Mucosa of rectum (tissue), 2 donors: ENCODE data around the gene GLP1R.

ENCODE experiments used
- H3K27ac ChIP-seq, 2 donors: one replicate each; pipeline ENCODE4 v1.7.0; 2013; ENCODE audit warnings: inconsistent platforms in 2 of 2, low read depth in 2 of 2, low read length in 2 of 2
- H3K27me3 ChIP-seq, 2 donors: one replicate each; pipeline ENCODE4 v1.7.0; 2013; ENCODE audit warnings: low read length in 2 of 2; ENCODE audit not compliant: control insufficient read depth in 2 of 2, insufficient read depth in 2 of 2
- H3K36me3 ChIP-seq, 2 donors: one replicate each; pipeline ENCODE4 v1.7.0; 2013; ENCODE audit warnings: low read length in 2 of 2; ENCODE audit not compliant: control insufficient read depth in 2 of 2, insufficient read depth in 2 of 2
- H3K4me1 ChIP-seq, 2 donors: one replicate each; pipeline ENCODE4 v1.7.0; 2013; ENCODE audit warnings: low read length in 2 of 2, mild to moderate bottlenecking in 1 of 2; ENCODE audit not compliant: control insufficient read depth in 2 of 2, insufficient read depth in 2 of 2
- H3K4me3 ChIP-seq, 2 donors: one replicate each; pipeline ENCODE4 v1.7.0; 2013; ENCODE audit warnings: low read length in 2 of 2
- H3K9ac ChIP-seq, 2 donors: one replicate each; pipeline ENCODE4 v1.7.0; 2013; ENCODE audit warnings: low read length in 2 of 2, low read depth in 1 of 2, mild to moderate bottlenecking in 1 of 2
- H3K9me3 ChIP-seq, 2 donors: one replicate each; pipeline ENCODE4 v1.7.0; 2013; ENCODE audit warnings: low read length in 2 of 2; ENCODE audit not compliant: control insufficient read depth in 2 of 2
- donor health status: healthy.
- donor health status: Normal muscosa, but diverticular disease.

Gene GLP1R

DNA sequence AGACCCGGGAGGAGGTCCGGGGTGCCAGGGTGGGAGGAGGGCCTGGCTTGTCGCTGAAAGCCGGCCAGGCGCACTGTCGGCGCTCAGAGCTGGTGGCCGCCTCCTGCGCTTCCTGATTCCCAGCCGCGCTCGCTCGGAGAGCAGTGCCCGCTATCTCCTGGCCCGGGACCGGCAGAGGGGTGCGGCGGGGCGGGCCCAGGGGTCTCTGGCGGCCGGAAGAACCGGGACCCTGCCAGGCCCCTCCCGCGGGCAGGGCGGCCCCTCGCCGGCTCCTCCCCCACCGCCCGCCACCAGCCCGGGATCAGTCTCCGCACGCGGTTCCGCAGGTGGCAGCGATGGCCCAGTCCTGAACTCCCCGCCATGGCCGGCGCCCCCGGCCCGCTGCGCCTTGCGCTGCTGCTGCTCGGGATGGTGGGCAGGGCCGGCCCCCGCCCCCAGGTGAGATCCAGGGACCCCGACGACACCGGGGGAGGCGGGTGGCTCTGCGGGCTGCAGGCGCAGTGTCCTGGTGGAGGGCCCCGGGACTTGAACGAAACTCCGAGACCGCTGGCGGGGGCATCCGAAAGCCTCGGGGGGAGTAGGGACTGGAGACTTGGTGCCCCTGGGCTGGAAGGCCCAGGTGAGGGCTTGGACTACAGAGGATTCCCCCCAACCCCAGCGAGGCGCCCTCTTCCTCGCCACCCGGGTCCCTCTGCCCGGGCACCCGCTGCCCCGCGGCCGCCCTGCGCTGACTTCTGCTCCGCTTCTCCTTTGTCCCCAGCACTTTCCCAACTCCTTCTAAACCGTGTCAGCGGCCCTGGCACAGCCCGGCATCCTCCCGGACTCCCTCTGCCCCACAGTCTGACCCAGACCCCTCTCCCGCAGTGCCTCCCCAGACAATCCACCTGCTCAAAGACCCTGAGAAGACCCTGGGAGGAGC, at the start of gene GLP1R:
Gene GLP1R, plus strand, starts transcription at position 301 of the 919 bp plus-strand sequence. Its CDS starts 60 bp downstream, at position 361.
- Histone ChIP-seq H3K4me1 (peaks cover 0 to 3% of the 10 kb centered on the region in 2 donors), H3K27me3 (peaks cover 27 to 28% of the 10 kb centered on the region in 2 donors), H3K4me3 (no peak within 1 kb of the TSS), H3K36me3 (no peaks in the 10 kb centered on the region), H3K9me3 (no peaks in the 10 kb centered on the region), H3K9ac (no peak within 1 kb of the TSS), H3K27ac (no peak within 1 kb of the TSS)

DNA sequence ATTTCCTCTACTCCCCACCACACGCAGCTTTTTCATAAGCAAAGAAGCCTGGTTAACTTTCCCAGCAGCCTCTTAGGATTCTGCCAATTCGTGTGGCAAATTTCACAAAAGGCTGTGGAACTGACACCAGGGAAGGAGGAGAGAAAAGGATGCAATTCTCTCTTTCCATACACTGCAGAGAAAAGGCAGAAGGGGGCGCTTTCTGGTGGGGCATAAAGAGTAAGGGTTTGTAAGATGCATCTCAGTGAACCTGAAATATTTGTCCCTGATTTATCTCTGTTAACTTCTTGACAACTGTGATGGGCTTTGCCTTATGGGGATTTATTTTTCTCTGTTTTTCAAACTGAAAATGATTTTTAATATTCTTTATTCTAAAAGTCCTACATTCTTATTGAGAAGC, 45.5 kb upstream of the GLP1R start:
- Histone ChIP-seq H3K36me3 (no peaks in the 10 kb centered on the region), H3K9me3 (no peaks in the 10 kb centered on the region), H3K4me1 (no peaks in the 10 kb centered on the region), H3K27ac (no peak overlapping the region), H3K27me3 (peaks cover 10 to 15% of the 10 kb centered on the region in 2 donors), H3K9ac (no peak overlapping the region), H3K4me3 (no peak overlapping the region)

DNA sequence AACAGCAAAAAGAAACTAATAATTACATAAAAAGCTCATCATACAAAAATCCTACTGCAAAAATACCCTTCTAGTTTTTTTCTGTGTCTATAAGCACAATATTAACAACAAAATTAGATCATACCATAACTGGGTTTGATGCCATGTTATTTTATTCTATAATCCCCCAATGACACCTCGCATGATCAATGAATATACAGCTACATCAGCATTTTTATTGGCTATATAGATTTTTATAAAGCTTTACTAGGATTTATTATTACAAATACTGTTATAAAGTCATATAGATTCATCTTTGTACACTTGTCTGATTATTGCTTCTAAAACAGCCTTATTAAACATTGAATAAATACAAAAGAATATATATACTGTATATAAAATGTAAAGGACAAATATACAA, 45.1 kb upstream of the GLP1R start:
- H3K4me3 ChIP-seq = no peak overlapping the region
- no peaks in the 10 kb centered on the region for H3K4me1 ChIP-seq
- no peaks in the 10 kb centered on the region for H3K36me3 ChIP-seq
- H3K9me3 ChIP-seq = no peaks in the 10 kb centered on the region
- no peak overlapping the region for H3K9ac ChIP-seq
- no peak overlapping the region for H3K27ac ChIP-seq
- H3K27me3 ChIP-seq = peaks cover 10 to 15% of the 10 kb centered on the region in 2 donors

DNA sequence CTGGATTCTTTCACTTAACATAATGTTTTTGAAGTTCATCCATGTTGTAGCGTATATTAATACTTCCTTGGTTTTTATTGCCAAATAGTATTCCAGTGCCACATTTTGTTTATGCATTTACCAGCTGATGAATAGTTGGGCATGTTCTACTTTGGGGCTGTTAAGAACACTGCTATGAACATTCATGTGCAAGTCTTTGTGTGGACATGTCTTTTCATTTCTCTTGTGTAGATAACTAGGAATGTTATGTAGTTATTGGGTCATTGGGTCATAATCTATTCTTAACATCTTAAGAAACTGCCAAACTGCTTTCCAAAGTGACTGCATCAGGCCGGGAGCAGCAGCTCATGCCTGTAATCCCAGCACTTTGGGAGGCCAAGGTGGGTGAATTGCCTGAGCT, 43.8 kb upstream of the GLP1R start:
- Histone ChIP-seq H3K4me1 (no peaks in the 10 kb centered on the region), H3K9ac (no peak overlapping the region), H3K36me3 (no peaks in the 10 kb centered on the region), H3K27ac (no peak overlapping the region), H3K4me3 (no peak overlapping the region), H3K27me3 (peaks cover 10% of the 10 kb centered on the region in 2 donors), H3K9me3 (no peaks in the 10 kb centered on the region)

DNA sequence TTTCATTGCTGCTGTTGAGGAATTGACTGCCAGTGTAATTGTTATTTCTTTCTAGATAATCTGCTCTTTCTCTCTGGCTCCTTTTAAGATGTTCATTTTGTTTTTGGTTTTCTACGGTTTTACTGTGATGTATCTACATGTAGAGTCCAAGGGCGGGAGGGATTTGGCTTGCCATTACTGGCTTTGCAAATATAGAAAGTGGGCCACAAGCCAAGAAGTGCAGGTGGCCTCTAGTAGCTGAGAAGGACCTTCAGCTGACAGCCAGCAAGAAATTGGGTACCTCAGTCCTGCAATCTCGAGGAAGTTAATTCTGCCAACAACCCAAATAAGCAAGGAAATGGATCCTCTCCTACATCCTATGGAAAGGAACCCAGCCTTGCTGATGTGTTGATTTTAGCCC, 42.8 kb upstream of the GLP1R start:
- Histone ChIP-seq H3K4me1 (no peaks in the 10 kb centered on the region), H3K9ac (no peak overlapping the region), H3K9me3 (no peaks in the 10 kb centered on the region), H3K27ac (no peak overlapping the region), H3K27me3 (peaks cover 7 to 8% of the 10 kb centered on the region in 2 donors), H3K36me3 (no peaks in the 10 kb centered on the region), H3K4me3 (no peak overlapping the region)

DNA sequence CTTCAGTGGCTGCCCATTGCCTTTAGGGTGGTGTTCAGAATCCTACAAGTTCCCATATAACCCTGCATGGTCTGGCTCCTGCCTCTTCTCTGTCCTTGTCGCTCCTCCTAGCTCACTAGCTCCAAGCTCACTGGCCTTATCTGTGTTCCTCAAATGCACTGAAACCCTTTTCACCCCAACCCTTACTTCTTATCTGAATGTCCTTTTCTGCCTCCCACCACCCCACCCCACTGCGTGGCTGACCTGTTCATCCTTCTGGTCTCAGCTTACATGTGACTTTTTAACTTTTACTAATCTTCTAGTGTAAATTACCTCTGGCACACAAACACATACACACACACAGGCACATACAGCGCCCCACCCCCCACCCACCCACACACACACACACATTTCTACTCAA, 41.0 kb upstream of the GLP1R start:
- Histone ChIP-seq H3K4me1 (no peaks in the 10 kb centered on the region), H3K36me3 (no peaks in the 10 kb centered on the region), H3K4me3 (no peak overlapping the region), H3K27me3 (peaks cover 6 to 8% of the 10 kb centered on the region in 2 donors), H3K9me3 (no peaks in the 10 kb centered on the region), H3K9ac (no peak overlapping the region), H3K27ac (no peak overlapping the region)

DNA sequence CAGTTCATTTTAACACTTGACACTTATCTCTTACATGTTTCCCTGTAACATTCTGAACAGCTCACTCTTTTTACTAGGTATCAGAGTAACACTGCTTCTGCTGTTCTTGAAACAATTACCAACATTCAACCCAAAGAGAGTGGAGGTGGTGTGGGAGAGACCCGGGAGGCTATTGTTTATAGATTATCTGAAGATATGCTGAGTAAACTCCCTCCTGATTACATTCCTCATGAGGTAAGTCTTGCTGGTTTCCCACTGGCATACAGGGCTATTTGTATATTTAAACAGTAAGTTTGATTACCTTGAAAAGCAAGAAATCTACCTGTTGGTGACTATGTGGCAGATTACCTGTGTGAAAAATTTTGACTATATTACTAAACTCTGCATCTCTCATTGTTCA, 39.8 kb upstream of the GLP1R start:
- Histone ChIP-seq H3K27ac (no peak overlapping the region), H3K36me3 (no peaks in the 10 kb centered on the region), H3K27me3 (peaks cover 3 to 8% of the 10 kb centered on the region in 2 donors), H3K4me3 (no peak overlapping the region), H3K9ac (no peak overlapping the region), H3K4me1 (no peaks in the 10 kb centered on the region), H3K9me3 (no peaks in the 10 kb centered on the region)

DNA sequence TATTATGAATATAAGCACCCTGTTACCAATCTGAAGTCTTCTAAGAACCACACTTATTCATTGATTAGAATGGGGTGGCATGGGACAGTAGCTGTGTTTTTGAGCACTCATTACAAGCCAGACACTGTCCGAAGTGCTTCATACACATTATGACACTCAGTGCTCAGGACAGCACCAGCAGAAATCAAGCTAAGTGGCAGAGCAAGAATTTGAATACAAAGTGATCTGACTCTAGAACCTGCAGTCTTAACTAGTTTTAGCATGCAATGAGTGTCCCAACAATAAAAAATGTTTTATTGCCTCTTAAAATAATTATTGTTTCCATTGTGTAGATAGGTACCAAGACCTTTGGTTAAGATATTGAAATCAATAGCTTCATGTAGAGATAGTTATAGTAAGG, 39.1 kb upstream of the GLP1R start:
- Histone ChIP-seq H3K27ac (no peak overlapping the region), H3K4me1 (no peaks in the 10 kb centered on the region), H3K36me3 (no peaks in the 10 kb centered on the region), H3K4me3 (no peak overlapping the region), H3K9ac (no peak overlapping the region), H3K9me3 (no peaks in the 10 kb centered on the region), H3K27me3 (peaks cover 3 to 8% of the 10 kb centered on the region in 2 donors)

DNA sequence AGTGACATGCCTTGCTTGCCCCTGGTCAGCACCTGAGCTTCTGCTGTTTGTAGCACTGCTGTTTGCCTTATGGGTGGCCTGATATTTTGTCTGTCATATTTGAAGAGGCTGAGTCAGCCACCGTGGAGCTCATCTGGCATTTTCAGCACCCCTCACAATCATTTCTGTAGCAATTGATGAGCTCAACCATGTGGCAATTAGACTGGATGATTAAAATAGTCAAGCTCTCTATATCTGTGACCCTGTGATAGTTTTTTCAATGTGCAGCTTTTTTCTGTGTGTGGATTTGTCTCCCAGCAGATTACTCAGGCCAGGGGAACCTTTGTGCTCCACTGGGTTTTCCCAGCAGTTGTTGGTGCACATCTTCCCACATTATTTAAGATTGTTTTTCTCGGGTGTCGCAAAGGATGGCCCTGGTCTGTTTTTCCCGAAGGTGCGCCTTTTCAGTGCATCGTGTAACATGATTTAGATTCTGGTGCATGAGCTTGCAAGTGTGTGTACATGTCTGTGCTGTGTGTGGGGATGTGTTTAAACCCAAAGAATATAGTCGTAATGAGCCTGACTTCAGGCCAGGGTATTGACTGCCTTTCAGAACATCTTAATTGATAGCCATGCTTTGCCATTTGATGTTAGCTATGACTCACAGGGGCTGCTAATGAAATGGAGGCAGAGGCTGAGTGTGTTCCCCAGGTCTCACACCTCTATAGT, 31.6 kb upstream of the GLP1R start:
- H3K9ac ChIP-seq = no peak overlapping the region
- no peaks in the 10 kb centered on the region for H3K9me3 ChIP-seq
- no peak overlapping the region for H3K4me3 ChIP-seq
- H3K36me3 ChIP-seq = no peaks in the 10 kb centered on the region
- H3K27me3 ChIP-seq = no peaks in the 10 kb centered on the region
- no peak overlapping the region for H3K27ac ChIP-seq
- no peaks in the 10 kb centered on the region for H3K4me1 ChIP-seq

DNA sequence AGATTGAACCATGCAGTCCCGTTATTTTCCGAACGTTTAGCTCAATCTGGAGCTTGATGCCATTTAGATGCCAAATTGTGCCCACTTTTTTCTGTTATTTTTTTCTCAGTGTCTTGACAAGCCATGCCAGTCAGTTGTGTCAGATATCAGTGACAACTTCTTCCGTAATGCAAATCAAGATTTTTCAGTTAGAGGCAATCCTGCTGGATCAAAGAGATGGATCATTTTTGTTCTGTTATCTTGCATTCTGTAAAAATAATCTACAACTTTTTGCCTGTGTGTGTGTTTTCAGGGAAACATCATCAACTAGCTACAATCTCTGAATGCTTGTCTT, 31.1 kb upstream of the GLP1R start:
- Histone ChIP-seq H3K27ac (no peak overlapping the region), H3K9ac (no peak overlapping the region), H3K36me3 (no peaks in the 10 kb centered on the region), H3K27me3 (no peaks in the 10 kb centered on the region), H3K9me3 (no peaks in the 10 kb centered on the region), H3K4me3 (no peak overlapping the region), H3K4me1 (no peaks in the 10 kb centered on the region)
